Smooth muscle cell (in vitro differentiated cells): ENCODE data around the gene GTF2F1. TPM values are rescaled to one million over a fixed set of nuclear protein-coding genes. Genes with fewer than 3 reads are reported as not detected.

Experiments
- DNase-seq: peaks from one replicate; lab custom pipeline; 2025; ENCODE audit not compliant: unreplicated experiment; lab: John Stamatoyannopoulos, UW
- H2AFZ ChIP-seq: fragments of 200-600 bp; sonication (generic); 2 replicates; pipeline ENCODE4 v1.6.0; 2016; ENCODE audit warnings: antibody characterized with exemption, low read depth, mild to moderate bottlenecking
- H3F3A ChIP-seq: fragments of 200-600 bp; sonication (generic); 2 replicates; pipeline ENCODE4 v1.6.0; 2017; ENCODE audit warnings: antibody characterized with exemption, low read depth
- H3K27ac ChIP-seq: fragments of 200-600 bp; sonication (generic); 2 replicates; pipeline ENCODE4 v1.5.1; 2016; ENCODE audit warnings: low read depth, mild to moderate bottlenecking
- H3K27me3 ChIP-seq: fragments of 200-600 bp; sonication (generic); 2 replicates; pipeline ENCODE4 v1.6.1; 2016; ENCODE audit warnings: low read depth, mild to moderate bottlenecking
- H3K36me3 ChIP-seq: fragments of 200-600 bp; sonication (generic); 2 replicates; pipeline ENCODE4 v1.5.1; 2016; ENCODE audit warnings: low read depth
- H3K4me1 ChIP-seq: fragments of 200-600 bp; sonication (generic); 2 replicates; pipeline ENCODE4 v1.5.1; 2016; ENCODE audit warnings: low read depth
- H3K4me2 ChIP-seq: fragments of 200-600 bp; sonication (generic); 2 replicates; pipeline ENCODE4 v1.6.0; 2016; ENCODE audit warnings: mild to moderate bottlenecking
- H3K4me3 ChIP-seq: fragments of 200-600 bp; sonication (generic); 2 replicates; pipeline ENCODE4 v1.5.1; 2016; ENCODE audit warnings: mild to moderate bottlenecking
- H3K79me2 ChIP-seq: fragments of 200-600 bp; sonication (generic); 2 replicates; pipeline ENCODE4 v1.6.0; 2016; ENCODE audit warnings: low read depth, mild to moderate bottlenecking
- H3K9ac ChIP-seq: fragments of 200-600 bp; sonication (generic); 2 replicates; pipeline ENCODE4 v1.6.0; 2016; ENCODE audit warnings: low read depth
- H3K9me3 ChIP-seq: fragments of 200-600 bp; sonication (generic); replicated peaks from 2 replicates; pipeline ENCODE4 v1.5.1; 2016; ENCODE audit warnings: low read depth
- H4K20me1 ChIP-seq: fragments of 200-600 bp; sonication (generic); 2 replicates; pipeline ENCODE4 v1.6.0; 2016; ENCODE audit warnings: low read depth
- CTCF ChIP-seq: fragments of 200-600 bp; sonication (generic); IDR thresholded peaks from 2 replicates; pipeline ENCODE4 v1.5.1; 2017; ENCODE audit warnings: borderline replicate concordance, mild to moderate bottlenecking, antibody characterized with exemption; ENCODE audit not compliant: insufficient read depth, poor library complexity, severe bottlenecking
- WGBS: methylation state at CpG from one replicate; pipeline ENCODE4 v1.1.7; 2016; ENCODE audit warnings: low lambda C conversion rate; 5-methylcytosine and 5-hydroxymethylcytosine counted together
- polyA plus RNA-seq: library from polyadenylated mRNA; unstranded; fragments of >200 nt; fragmentation: Nextera tagmentation; extraction: Ambion mirVana; gene quantifications from 2 replicates; pipeline ENCODE4 v1.2.1, GENCODE V29; 2016
- total RNA-seq: library from RNA; depleted of rRNA; stranded (reverse); fragments of >200 nt; gene quantifications from 2 replicates; pipeline ENCODE4 v1.2.3, GENCODE V29; 2014

GTF2F1 gene
- 35.6 and 65.8 TPM in 2 replicates for total RNA-seq
- 34.7 and 43.0 TPM in 2 replicates for polyA plus RNA-seq

GRCh38 chr19:6393074-6393982 lies at the start of gene GTF2F1:
TSS of gene GTF2F1 (minus strand) at chr19:6393164. CDS start at chr19:6392995, 169 bp downstream.
- Histone ChIP-seq H2AFZ (peak within 1 kb of the TSS; percentile 81), H3K9me3 (no peaks in the 10 kb centered on the region), H3K27me3 (no peaks in the 10 kb centered on the region), H3K4me3 (peak within 1 kb of the TSS; percentile 83), H3K36me3 (peaks cover 7% of the 10 kb centered on the region), H4K20me1 (no peaks in the 10 kb centered on the region), H3K4me1 (peaks cover 8% of the 10 kb centered on the region), H3K79me2 (peaks cover 40% of the 10 kb centered on the region), H3K9ac (peak within 1 kb of the TSS; percentile 97), H3F3A (no peaks in the 10 kb centered on the region), H3K4me2 (peak within 1 kb of the TSS; percentile 93), H3K27ac (peak within 1 kb of the TSS; percentile 99)
- peak; percentile 99 for DNase-seq
- no peak for TF ChIP-seq CTCF
- WGBS: 1% methylated on average over 64 of the region's 69 CpGs

GRCh38 chr19:6442087-6442688 lies 49.2 kb upstream of the GTF2F1 start:
- no peaks in the 10 kb centered on the region for H3K4me1 ChIP-seq
- H3K36me3 ChIP-seq: peaks cover 7% of the 10 kb centered on the region
- no peak for DNase-seq
- H3K27ac ChIP-seq: no peak overlapping the region
- H2AFZ ChIP-seq: no peak overlapping the region
- no peaks in the 10 kb centered on the region for H4K20me1 ChIP-seq
- no peak overlapping the region for H3K4me3 ChIP-seq
- no peaks in the 10 kb centered on the region for H3K9me3 ChIP-seq
- WGBS: 92% methylated on average over 11 of the region's 13 CpGs
- H3F3A ChIP-seq: no peaks in the 10 kb centered on the region
- no peaks in the 10 kb centered on the region for H3K27me3 ChIP-seq
- no peaks in the 10 kb centered on the region for H3K79me2 ChIP-seq
- H3K4me2 ChIP-seq: no peak overlapping the region
- H3K9ac ChIP-seq: no peak overlapping the region
- no peak for TF ChIP-seq CTCF

- Histone ChIP-seq H3K27me3 (no peaks in the 10 kb centered on the region), H3K4me2 (no peak overlapping the region), H3F3A (no peaks in the 10 kb centered on the region), H3K4me3 (no peak overlapping the region), H3K9ac (no peak overlapping the region), H3K9me3 (no peaks in the 10 kb centered on the region), H3K27ac (no peak overlapping the region), H2AFZ (no peak overlapping the region), H3K79me2 (no peaks in the 10 kb centered on the region), H3K36me3 (no peaks in the 10 kb centered on the region), H3K4me1 (no peaks in the 10 kb centered on the region), H4K20me1 (no peaks in the 10 kb centered on the region)
- DNase-seq: no peak
- no peak for TF ChIP-seq CTCF
- WGBS: 90% methylated on average over 3 of the region's 3 CpGs
Observed at GRCh38 chr19:6440905-6441304, 47.9 kb upstream of the GTF2F1 start.
